NCI-H146 (cell line): Measurements from ENCODE around the gene DNASE2.

Experiments
- DNase-seq: peaks from one replicate; lab custom pipeline; 2025; lab: John Stamatoyannopoulos, UW

The DNASE2 gene

GRCh38 chr19:12886651-12886968 is 5.4 kb upstream of the DNASE2 start:
- no peak for DNase-seq

GRCh38 chr19:12885749-12886650 is 4.8 kb upstream of the DNASE2 start:
- peak; percentile 76 for DNase-seq

GRCh38 chr19:12884926-12885748 is 3.9 kb upstream of the DNASE2 start:
- peak; percentile 100 for DNase-seq

- DNase-seq: no peak
These were observed 3.3 kb upstream of the DNASE2 start for GRCh38 chr19:12884627-12884925.

- DNase-seq: no peak
These were observed 3.0 kb upstream of the DNASE2 start for GRCh38 chr19:12884202-12884601.

- DNase-seq: no peak
These were observed 1.3 kb upstream of the DNASE2 start for GRCh38 chr19:12882589-12882988.

- peak; percentile 77 for DNase-seq
These were observed 588 bp downstream of the DNASE2 start for GRCh38 chr19:12880551-12881171.

GRCh38 chr19:12875086-12875485 is 6.2 kb downstream of the DNASE2 start:
- DNase-seq: no peak

GRCh38 chr19:12873891-12874745 is 7.1 kb downstream of the DNASE2 start:
- DNase-seq: no peak

GRCh38 chr19:12872941-12873890 is 8.0 kb downstream of the DNASE2 start:
- DNase-seq: no peak

- no peak for DNase-seq
These were observed 9.0 kb downstream of the DNASE2 start for GRCh38 chr19:12872255-12872654.

GRCh38 chr19:12871681-12872080 is 9.6 kb downstream of the DNASE2 start:
- DNase-seq: no peak

- no peak for DNase-seq
These were observed 12.6 kb downstream of the DNASE2 start for GRCh38 chr19:12868540-12869112.

- no peak for DNase-seq
These were observed 13.8 kb downstream of the DNASE2 start for GRCh38 chr19:12867120-12868099.

- no peak for DNase-seq
These were observed 14.7 kb downstream of the DNASE2 start for GRCh38 chr19:12866416-12867119.

- DNase-seq: no peak
These were observed 15.4 kb downstream of the DNASE2 start for GRCh38 chr19:12865746-12866415.

- no peak for DNase-seq
These were observed 16.2 kb downstream of the DNASE2 start for GRCh38 chr19:12864721-12865715.
